ENCODE results near the gene NRXN3. TPM values are rescaled to one million over a fixed set of nuclear protein-coding genes. Genes with fewer than 3 reads are reported as not detected.
"Not testable (repeated sequence)": the region's sequence is repeated elsewhere in the genome, so short reads cannot be mapped to it uniquely, and the experiment has no call there.

Gene NRXN3
- total and polyA plus RNA-seq, 2 donors (not counting 1 experiment from before 2014, with no cell fraction given), result not detected

- Histone ChIP-seq H3K27ac (ENCODE audit: low read length in 2 of 2) (no peak overlapping the region), H2AFZ (ENCODE audit: insufficient read depth, low read depth, low read length, poor library complexity, severe bottlenecking) (no peak overlapping the region), H3K4me2 (replicated peaks; ENCODE audit: low read depth, low read length, poor library complexity, severe bottlenecking) (no peak overlapping the region), H3K4me3 (ENCODE audit: control extremely low read depth in 1 of 5, extremely low read depth in 1 of 5, insufficient read depth in 1 of 5, low read depth in 2 of 5, low read length in 4 of 5) (no peak overlapping the region), H3K9ac (ENCODE audit: low read length) (no peak overlapping the region), H3K4me1 (ENCODE audit: control insufficient read depth in 2 of 2, insufficient read depth in 2 of 2, low read length in 2 of 2) (no peaks in the 10 kb centered on the region), H3K36me3 (replicated peaks in 1 of 2; ENCODE audit: control extremely low read depth in 1 of 2, control insufficient read depth in 1 of 2, extremely low read depth in 1 of 2, insufficient read depth in 2 of 2, low read length in 1 of 2) (no peaks in the 10 kb centered on the region), H3K9me3 (ENCODE audit: control extremely low read depth in 1 of 3, control insufficient read depth in 2 of 3, insufficient read depth in 1 of 3, low read length in 2 of 3) (no peaks in the 10 kb centered on the region), H4K20me1 (ENCODE audit: control insufficient read depth, insufficient read depth, low read length, poor library complexity, severe bottlenecking) (no peaks in the 10 kb centered on the region), H3K27me3 (replicated peaks in 1 of 4; ENCODE audit: control extremely low read depth in 1 of 4, control insufficient read depth in 3 of 4, insufficient read depth in 4 of 4, low read length in 3 of 4) (no peaks in the 10 kb centered on the region), H3K79me2 (ENCODE audit: control insufficient read depth, insufficient read depth, low read length) (no peaks in the 10 kb centered on the region)
- DNase-seq (no peak), ATAC-seq (ENCODE audit: low read depth) (no peak)
- intact Hi-C loops (cut with micrococcal nuclease), result no loop called here
- H3K9me3 Mint-ChIP-seq (ENCODE audit: insufficient read depth), result peaks cover 7% of the 10 kb centered on the region
- no peaks in the 10 kb centered on the region for H3K4me1 Mint-ChIP-seq
- CTCF ChIA-PET, result no interaction called here
- POLR2A ChIA-PET, result no interaction called here
- H3K27me3 Mint-ChIP-seq, result no peaks in the 10 kb centered on the region
- H3K27ac Mint-ChIP-seq, result no peak overlapping the region
- TF ChIP-seq, protein P1, sequence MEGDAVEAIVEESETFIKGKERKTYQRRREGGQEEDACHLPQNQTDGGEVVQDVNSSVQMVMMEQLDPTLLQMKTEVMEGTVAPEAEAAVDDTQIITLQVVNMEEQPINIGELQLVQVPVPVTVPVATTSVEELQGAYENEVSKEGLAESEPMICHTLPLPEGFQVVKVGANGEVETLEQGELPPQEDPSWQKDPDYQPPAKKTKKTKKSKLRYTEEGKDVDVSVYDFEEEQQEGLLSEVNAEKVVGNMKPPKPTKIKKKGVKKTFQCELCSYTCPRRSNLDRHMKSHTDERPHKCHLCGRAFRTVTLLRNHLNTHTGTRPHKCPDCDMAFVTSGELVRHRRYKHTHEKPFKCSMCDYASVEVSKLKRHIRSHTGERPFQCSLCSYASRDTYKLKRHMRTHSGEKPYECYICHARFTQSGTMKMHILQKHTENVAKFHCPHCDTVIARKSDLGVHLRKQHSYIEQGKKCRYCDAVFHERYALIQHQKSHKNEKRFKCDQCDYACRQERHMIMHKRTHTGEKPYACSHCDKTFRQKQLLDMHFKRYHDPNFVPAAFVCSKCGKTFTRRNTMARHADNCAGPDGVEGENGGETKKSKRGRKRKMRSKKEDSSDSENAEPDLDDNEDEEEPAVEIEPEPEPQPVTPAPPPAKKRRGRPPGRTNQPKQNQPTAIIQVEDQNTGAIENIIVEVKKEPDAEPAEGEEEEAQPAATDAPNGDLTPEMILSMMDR (IDR thresholded peaks at IDR 0.05), result no peak
- no peak for TF ChIP-seq EZH2 (IDR thresholded peaks at IDR 0.05; ENCODE audit: borderline replicate concordance, insufficient read depth, low read depth, low read length, poor library complexity, severe bottlenecking)
- H3K4me3 Mint-ChIP-seq, result no peak overlapping the region
Observed at GRCh38 chr14:78535041-78535440, 364.9 kb downstream of the NRXN3 start.

DNA sequence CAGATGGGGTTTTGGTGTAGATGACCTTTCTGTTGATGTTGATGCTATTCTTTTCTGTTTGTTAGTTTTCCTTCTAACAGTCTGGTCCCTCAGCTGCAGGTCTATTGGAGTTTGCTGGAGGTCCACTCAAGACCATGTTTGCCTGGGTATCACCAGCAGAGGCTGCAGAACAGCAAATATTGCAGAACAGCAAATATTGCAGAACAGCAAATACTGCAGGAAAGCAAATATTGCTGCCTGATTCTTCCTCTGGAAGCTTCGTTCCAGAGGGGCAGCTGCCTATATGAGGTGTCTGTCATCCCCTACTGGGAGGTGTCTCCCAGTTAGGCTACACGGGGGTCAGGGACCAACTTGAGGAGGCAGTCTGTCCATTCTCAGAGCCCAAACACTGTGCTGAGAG is 371.6 kb downstream of the NRXN3 start:
- H3K4me1 ChIP-seq (ENCODE audit: control insufficient read depth in 2 of 2, insufficient read depth in 2 of 2, low read length in 2 of 2); H3K9me3 Mint-ChIP-seq (ENCODE audit: insufficient read depth); H3K27me3 Mint-ChIP-seq; H3K36me3 ChIP-seq (replicated peaks in 1 of 2; ENCODE audit: control extremely low read depth in 1 of 2, control insufficient read depth in 1 of 2, extremely low read depth in 1 of 2, insufficient read depth in 2 of 2, low read length in 1 of 2); H3K79me2 ChIP-seq (ENCODE audit: control insufficient read depth, insufficient read depth, low read length); H3K9ac ChIP-seq (ENCODE audit: low read length); POLR2A ChIA-PET; H2AFZ ChIP-seq (ENCODE audit: insufficient read depth, low read depth, low read length, poor library complexity, severe bottlenecking); H3K4me2 ChIP-seq (replicated peaks; ENCODE audit: low read depth, low read length, poor library complexity, severe bottlenecking); H3K4me1 Mint-ChIP-seq; H3K27me3 ChIP-seq (replicated peaks in 1 of 4; ENCODE audit: control extremely low read depth in 1 of 4, control insufficient read depth in 3 of 4, insufficient read depth in 4 of 4, low read length in 3 of 4); H3K9me3 ChIP-seq (ENCODE audit: control extremely low read depth in 1 of 3, control insufficient read depth in 2 of 3, insufficient read depth in 1 of 3, low read length in 2 of 3); H4K20me1 ChIP-seq (ENCODE audit: control insufficient read depth, insufficient read depth, low read length, poor library complexity, severe bottlenecking); ATAC-seq (ENCODE audit: low read depth); H3K4me3 Mint-ChIP-seq; intact Hi-C loops (cut with micrococcal nuclease); H3K27ac Mint-ChIP-seq; H3K4me3 ChIP-seq (ENCODE audit: control extremely low read depth in 1 of 5, extremely low read depth in 1 of 5, insufficient read depth in 1 of 5, low read depth in 2 of 5, low read length in 4 of 5); H3K27ac ChIP-seq (ENCODE audit: low read length in 2 of 2); CTCF ChIA-PET; DNase-seq: not testable (repeated sequence)
- 94% methylated on average over 2 of the region's 2 CpGs for WGBS (ENCODE audit: insufficient coverage)
